DOHH2 (cell line): Measurements from ENCODE around the gene UNC80.

ENCODE experiments used
- EZH2phosphoT487 ChIP-seq: fragments of 200-600 bp; sonication (generic); IDR thresholded peaks from 2 replicates; pipeline ENCODE4 v1.6.1; 2017; ENCODE audit warnings: borderline replicate concordance, mild to moderate bottlenecking, antibody characterized with exemption, low read length, moderate library complexity, mixed read lengths
- TF ChIP-seq, protein P1 (sequence below): fragments of 200-600 bp; sonication (generic); IDR thresholded peaks from one replicate; pipeline ENCODE4 v1.5.1; 2014; ENCODE audit warnings: antibody characterized with exemption, mild to moderate bottlenecking, low read depth, low read length; ENCODE audit not compliant: poor library complexity, severe bottlenecking

DNA sequence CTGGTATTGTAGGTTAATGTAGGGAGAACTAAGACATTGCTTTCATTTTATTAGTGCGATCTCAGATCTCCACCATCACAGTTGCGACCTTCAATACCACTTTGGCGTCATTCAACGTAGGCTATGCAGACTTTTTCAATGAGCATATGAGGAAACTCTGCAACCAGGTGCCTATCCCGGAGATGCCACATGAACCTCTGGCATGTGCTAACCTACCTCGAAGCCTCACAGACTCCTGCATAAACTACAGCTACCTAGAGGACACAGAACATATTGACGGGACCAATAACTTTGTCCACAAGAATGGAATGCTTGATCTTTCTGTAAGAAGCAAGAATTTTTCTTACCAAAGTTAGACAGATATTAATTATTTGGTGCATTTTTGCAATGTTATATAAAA lies 47.3 kb downstream of the UNC80 start:
- TF ChIP-seq, protein P1, sequence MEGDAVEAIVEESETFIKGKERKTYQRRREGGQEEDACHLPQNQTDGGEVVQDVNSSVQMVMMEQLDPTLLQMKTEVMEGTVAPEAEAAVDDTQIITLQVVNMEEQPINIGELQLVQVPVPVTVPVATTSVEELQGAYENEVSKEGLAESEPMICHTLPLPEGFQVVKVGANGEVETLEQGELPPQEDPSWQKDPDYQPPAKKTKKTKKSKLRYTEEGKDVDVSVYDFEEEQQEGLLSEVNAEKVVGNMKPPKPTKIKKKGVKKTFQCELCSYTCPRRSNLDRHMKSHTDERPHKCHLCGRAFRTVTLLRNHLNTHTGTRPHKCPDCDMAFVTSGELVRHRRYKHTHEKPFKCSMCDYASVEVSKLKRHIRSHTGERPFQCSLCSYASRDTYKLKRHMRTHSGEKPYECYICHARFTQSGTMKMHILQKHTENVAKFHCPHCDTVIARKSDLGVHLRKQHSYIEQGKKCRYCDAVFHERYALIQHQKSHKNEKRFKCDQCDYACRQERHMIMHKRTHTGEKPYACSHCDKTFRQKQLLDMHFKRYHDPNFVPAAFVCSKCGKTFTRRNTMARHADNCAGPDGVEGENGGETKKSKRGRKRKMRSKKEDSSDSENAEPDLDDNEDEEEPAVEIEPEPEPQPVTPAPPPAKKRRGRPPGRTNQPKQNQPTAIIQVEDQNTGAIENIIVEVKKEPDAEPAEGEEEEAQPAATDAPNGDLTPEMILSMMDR: no peak
- TF ChIP-seq EZH2phosphoT487: no peak
